ENCODE results near the gene STARD9. TPM values are rescaled to one million over a fixed set of nuclear protein-coding genes. Genes with fewer than 3 reads are reported as not detected.

STARD9 gene
- total and polyA plus RNA-seq, 2 experiments from 2014 or later, result 0.60 to 1.4 TPM

DNA sequence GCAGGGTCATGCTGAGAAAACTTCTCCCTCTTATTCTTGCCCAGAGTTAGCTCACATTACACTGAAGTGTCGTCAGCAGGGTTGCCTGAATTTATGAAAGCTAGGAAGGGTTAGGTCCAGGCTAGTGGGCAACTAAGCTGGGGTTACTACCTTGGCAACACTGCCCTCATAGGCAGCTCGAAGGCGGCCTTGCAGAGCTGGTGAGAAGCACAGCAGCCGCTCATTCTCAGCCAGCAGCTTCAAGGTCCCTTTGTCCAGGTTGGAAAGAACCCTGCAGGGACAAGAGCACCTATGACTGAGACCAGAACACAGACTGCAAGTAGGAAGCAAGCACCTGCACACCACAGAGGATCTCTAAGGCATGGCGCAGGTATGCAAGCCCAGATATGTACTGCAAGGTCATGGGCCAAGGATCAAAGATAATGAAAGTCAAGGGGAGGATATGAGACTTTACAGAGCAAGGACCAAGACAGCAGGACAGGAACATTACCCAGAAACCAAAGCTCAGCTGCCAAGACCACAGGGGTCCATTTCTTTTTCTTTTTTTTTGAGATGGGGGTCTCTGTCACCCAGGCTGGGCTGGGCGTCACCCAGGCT is 158.8 kb downstream of the STARD9 start:
- Histone ChIP-seq H3F3A (ENCODE audit: insufficient read depth) (peaks cover 6% of the 10 kb centered on the region), H3K36me3 (ENCODE audit: low read depth) (peaks cover 4% of the 10 kb centered on the region; the same call in 1 of the 2 replicates), H3K9me2 (ENCODE audit: insufficient read depth) (no peaks in the 10 kb centered on the region), H3K79me2 (ENCODE audit: insufficient read depth) (peaks cover 19% of the 10 kb centered on the region), H3K4me1 (ENCODE audit: insufficient read depth) (peaks cover 4% of the 10 kb centered on the region), H4K20me1 (ENCODE audit: insufficient read depth) (no peaks in the 10 kb centered on the region), H3K27me3 (replicated peaks; ENCODE audit: insufficient read depth) (no peaks in the 10 kb centered on the region), H2AFZ (no peak overlapping the region), H3K4me2 (ENCODE audit: unreplicated experiment) (no peak overlapping the region), H3K9ac (no peak overlapping the region), H3K9me3 (ENCODE audit: low read depth) (no peaks in the 10 kb centered on the region), H3K4me3 (no peak overlapping the region), H3K27ac (no peak overlapping the region)
- TF ChIP-seq EZH2phosphoT487 (IDR thresholded peaks at IDR 0.05; ENCODE audit: insufficient read depth, low read depth), result no peak
- no peak for TF ChIP-seq EZH2 (IDR thresholded peaks at IDR 0.05; ENCODE audit: insufficient read depth, poor library complexity, severe bottlenecking)
- DNase-seq, result no peak
- in situ Hi-C loops (cut with MboI), result no loop called here
- 86 to 90% methylated on average over 6 of the region's 6 CpGs for WGBS, 2 experiments (ENCODE audit: low coverage in 1 of 2, low lambda C conversion rate in 2 of 2, missing lambda C conversion rate in 2 of 2)

DNA sequence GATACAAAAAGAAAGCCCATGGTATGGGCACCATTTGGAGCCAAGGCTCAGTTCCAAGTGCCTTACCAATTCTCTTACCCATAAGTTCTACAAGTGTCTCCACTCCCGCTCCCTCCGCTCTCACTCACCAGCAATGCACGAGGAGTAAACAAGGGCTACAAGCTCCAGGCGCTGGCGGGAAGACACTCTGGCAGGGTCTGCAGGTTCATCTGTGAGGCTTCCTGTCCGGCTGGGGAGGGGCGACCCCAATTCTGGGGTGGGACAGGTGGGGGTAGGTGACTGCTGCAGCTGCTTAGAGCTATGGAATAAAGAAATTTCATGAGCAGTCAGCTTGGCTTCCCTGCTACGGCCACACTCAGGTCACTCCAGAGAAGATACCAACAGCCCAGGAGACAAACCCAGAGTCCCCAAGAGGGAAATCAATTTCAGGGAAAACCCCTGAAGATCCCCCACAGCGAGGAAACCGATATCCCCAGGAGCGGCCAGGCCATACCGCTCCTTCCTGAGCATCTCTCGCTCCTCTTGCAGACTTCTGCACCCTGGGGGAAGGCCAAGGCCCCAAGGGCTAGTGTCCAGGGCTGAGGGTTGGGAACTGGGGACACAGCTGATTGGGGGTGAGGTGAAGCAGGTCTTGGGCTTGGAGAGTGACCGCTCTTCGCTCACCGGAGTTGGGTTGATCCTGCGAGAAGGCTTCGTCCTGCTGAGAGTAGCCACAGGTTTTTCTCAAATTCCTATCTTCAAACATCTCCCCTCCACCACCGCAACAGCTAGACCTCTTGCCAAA is 160.2 kb downstream of the STARD9 start:
- H3K9ac ChIP-seq, result peak overlapping the region; percentile 89
- DNase-seq, result no peak

DNA sequence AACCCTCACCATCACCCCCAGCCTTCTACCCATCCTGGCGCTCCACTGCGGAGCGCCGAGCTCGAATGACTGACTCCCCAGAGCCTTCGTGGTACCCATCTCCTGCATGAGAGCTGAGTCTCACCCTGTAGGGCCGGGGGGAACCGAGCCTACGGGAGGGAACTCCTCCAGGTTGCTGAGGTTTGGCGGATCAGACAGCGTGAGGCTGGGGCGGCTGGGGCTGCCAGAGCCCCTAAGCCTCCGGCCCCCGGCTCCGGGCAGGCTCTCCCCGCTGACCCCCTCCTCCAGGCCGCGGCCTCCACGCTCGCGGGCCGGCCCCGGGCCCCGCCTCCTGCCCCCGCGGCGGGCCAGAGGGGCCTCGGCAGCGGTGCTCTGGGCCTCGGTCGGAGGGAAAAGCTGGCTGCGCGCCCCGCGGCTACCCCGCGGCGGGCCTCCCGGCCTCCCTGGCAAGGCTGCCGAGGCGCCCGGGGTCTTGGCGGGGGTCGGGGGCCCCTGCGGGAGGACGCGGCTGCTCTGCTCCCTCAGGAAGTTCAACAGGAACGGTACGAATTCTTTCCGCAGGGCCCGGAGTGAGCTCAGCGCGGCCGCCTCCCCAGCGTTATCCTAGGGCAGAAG is 160.9 kb downstream of the STARD9 start:
- Histone ChIP-seq H3K4me2 (ENCODE audit: unreplicated experiment) (peak overlapping the region; percentile 99), H3K27me3 (replicated peaks; ENCODE audit: insufficient read depth) (no peaks in the 10 kb centered on the region)
- TF ChIP-seq EZH2 (IDR thresholded peaks at IDR 0.05; ENCODE audit: insufficient read depth, poor library complexity, severe bottlenecking), result no peak

More for the DNA sequence above, 160.2 kb downstream of the STARD9 start:
- Histone ChIP-seq H3K9me2 (ENCODE audit: insufficient read depth) (no peaks in the 10 kb centered on the region), H2AFZ (0 out of 2 replicates have a peak overlapping the region, but pooled peaks have one; percentile 97), H3K4me1 (ENCODE audit: insufficient read depth) (peaks cover 4% of the 10 kb centered on the region), H3K4me3 (peak overlapping the region; percentile 79), H3K79me2 (ENCODE audit: insufficient read depth) (peaks cover 19% of the 10 kb centered on the region), H3K27me3 (replicated peaks; ENCODE audit: insufficient read depth) (no peaks in the 10 kb centered on the region), H3F3A (ENCODE audit: insufficient read depth) (peaks cover 6% of the 10 kb centered on the region), H3K9me3 (ENCODE audit: low read depth) (no peaks in the 10 kb centered on the region), H3K4me2 (ENCODE audit: unreplicated experiment) (peak overlapping the region; percentile 99), H4K20me1 (ENCODE audit: insufficient read depth) (no peaks in the 10 kb centered on the region), H3K27ac (no peak overlapping the region), H3K36me3 (ENCODE audit: low read depth) (peaks cover 4% of the 10 kb centered on the region; the same call in 1 of the 2 replicates)
- WGBS, 2 experiments (ENCODE audit: low coverage in 1 of 2, low lambda C conversion rate in 2 of 2, missing lambda C conversion rate in 2 of 2), result 85 to 87% methylated on average over 19 of the region's 19 CpGs
- TF ChIP-seq EZH2phosphoT487 (IDR thresholded peaks at IDR 0.05; ENCODE audit: insufficient read depth, low read depth) (no peak), EZH2 (IDR thresholded peaks at IDR 0.05; ENCODE audit: insufficient read depth, poor library complexity, severe bottlenecking) (no peak)
- in situ Hi-C loops (cut with MboI), result no loop called here

DNA sequence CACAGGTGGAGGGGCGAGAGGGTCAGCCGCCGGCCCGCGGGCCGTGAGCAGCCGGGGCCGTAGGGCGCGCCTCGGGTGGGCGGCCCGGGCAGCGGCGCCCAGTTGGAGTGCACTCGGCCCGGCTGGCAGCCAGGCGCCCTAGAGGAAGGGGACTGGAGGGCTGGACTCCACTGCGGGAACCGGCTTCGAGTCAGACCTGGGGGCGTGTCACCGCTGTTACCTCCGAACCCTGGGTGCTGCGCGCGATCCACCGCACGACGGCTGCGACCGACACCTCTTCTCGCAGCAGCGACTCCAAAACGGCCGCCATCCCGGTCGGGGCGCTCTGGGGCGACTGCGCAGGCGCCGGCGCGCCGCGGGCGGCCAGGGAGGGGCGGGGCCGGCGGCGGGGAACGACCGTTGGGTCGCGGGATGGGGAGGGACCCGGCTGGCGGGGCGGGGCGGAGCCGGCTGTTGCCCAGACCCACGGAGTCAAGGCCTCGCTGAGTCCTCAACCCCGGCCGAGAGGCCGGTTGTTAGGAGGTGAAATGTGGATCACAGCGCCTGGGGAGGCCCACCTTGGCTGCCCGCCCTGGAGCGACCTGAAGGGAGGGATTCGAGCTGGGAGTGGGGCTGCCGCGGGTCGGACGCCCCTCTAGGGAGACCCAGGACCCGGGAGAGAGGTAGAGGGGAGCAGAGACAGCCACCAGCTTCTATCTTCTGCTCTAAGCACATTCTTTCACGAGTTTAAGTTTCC is 161.6 kb downstream of the STARD9 start, which contains the start of gene CDAN1:
Gene CDAN1, minus strand, starts transcription at position 336 of the 736 bp plus-strand sequence. Its CDS starts 26 bp downstream, at position 310.
- H3K9me2 ChIP-seq (ENCODE audit: insufficient read depth), result no peaks in the 10 kb centered on the region
- WGBS, 2 experiments (ENCODE audit: low coverage in 1 of 2, low lambda C conversion rate in 2 of 2, missing lambda C conversion rate in 2 of 2), result 1 to 2% methylated on average over 62 to 65 of the region's 76 CpGs
- H3K9ac ChIP-seq, result peak within 1 kb of the TSS; percentile 89
- peak within 1 kb of the TSS; percentile 79 for H3K4me3 ChIP-seq
- H3K4me1 ChIP-seq (ENCODE audit: insufficient read depth), result peaks cover 7% of the 10 kb centered on the region
- no peaks in the 10 kb centered on the region; the same call in 1 of the 2 replicates for H3K36me3 ChIP-seq (ENCODE audit: low read depth)
- peaks cover 6% of the 10 kb centered on the region for H3F3A ChIP-seq (ENCODE audit: insufficient read depth)
- H3K27ac ChIP-seq, result peak within 1 kb of the TSS; percentile 78
- DNase-seq, result peak; percentile 95
- H3K27me3 ChIP-seq (replicated peaks; ENCODE audit: insufficient read depth), result no peaks in the 10 kb centered on the region
- H4K20me1 ChIP-seq (ENCODE audit: insufficient read depth), result no peaks in the 10 kb centered on the region
- in situ Hi-C loops (cut with MboI), result no loop called here
- no peak for TF ChIP-seq EZH2 (IDR thresholded peaks at IDR 0.05; ENCODE audit: insufficient read depth, poor library complexity, severe bottlenecking)
- TF ChIP-seq EZH2phosphoT487 (IDR thresholded peaks at IDR 0.05; ENCODE audit: insufficient read depth, low read depth), result no peak
- H3K9me3 ChIP-seq (ENCODE audit: low read depth), result no peaks in the 10 kb centered on the region
- peak within 1 kb of the TSS; percentile 97 for H2AFZ ChIP-seq
- peak within 1 kb of the TSS; percentile 99 for H3K4me2 ChIP-seq (ENCODE audit: unreplicated experiment)
- H3K79me2 ChIP-seq (ENCODE audit: insufficient read depth), result peaks cover 19% of the 10 kb centered on the region

More for the DNA sequence above, 160.9 kb downstream of the STARD9 start:
- Histone ChIP-seq H4K20me1 (ENCODE audit: insufficient read depth) (no peaks in the 10 kb centered on the region), H3K9ac (peak overlapping the region; percentile 89), H3K79me2 (ENCODE audit: insufficient read depth) (peaks cover 19% of the 10 kb centered on the region), H3K36me3 (ENCODE audit: low read depth) (no peaks in the 10 kb centered on the region; the same call in 1 of the 2 replicates), H3K4me1 (ENCODE audit: insufficient read depth) (peaks cover 4% of the 10 kb centered on the region), H3K4me3 (peak overlapping the region; percentile 79), H2AFZ (peak overlapping the region; percentile 97), H3K9me3 (ENCODE audit: low read depth) (no peaks in the 10 kb centered on the region), H3K27ac (no peak overlapping the region; the same call in 1 of the 2 replicates), H3F3A (ENCODE audit: insufficient read depth) (peaks cover 6% of the 10 kb centered on the region), H3K9me2 (ENCODE audit: insufficient read depth) (no peaks in the 10 kb centered on the region)
- 1 to 2% methylated on average over 37 to 41 of the region's 55 CpGs for whole genome bisulfite sequencing, 2 experiments (ENCODE audit: low coverage in 1 of 2, low lambda C conversion rate in 2 of 2, missing lambda C conversion rate in 2 of 2)
- peak; percentile 53 for DNase-seq
- in situ Hi-C loops (cut with MboI), result no loop called here

All from GM23248 (cell line).